ENCODE measurements around the gene ATP11C.
"Not testable (repeated sequence)": the region's sequence is repeated elsewhere in the genome, so short reads cannot be mapped to it uniquely, and the experiment has no call there.

Gene ATP11C

DNA sequence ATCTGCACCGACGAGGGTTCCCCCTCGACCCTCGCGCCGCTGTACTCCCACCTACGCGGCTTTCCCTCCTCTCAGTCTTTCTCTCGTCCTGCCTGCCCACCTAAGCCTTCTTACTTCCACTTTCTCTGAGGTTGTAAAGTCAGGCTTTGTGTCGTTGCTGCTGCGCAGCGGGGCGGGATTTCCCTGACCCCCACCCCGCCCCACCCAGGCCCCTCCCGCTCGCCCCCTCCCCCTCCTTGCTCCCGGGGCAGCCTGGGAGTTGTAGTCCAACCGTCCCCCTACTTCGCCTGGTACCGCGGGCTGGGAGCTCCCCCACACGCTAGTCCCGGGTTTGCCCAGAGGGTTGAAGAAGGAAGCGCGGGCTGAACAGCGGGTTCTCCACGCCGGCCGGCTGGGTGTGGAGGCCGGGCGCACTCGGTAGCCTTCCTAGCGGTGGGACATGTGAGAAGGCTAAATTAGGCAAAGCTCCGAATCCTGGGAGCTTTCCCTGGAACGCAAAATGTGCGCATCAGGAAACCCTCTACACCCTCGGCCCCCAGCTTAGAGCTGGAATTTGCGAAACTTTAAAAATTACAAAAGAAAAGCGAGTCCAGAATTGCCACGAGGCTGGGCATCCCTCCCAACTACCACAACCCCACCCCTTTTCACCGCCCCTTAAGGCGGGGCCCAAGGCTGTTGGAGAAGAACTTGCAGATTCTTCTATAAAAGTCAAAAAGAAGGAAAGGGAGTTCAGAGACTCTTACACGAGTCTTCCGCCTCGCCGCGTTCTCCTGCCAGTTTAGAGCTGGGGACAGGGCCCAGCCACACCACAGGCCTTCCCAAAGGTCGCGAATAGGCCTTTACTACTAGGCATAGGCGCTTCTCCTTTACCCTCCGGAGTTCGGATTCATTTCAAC lies at the start of gene ATP11C:
Gene ATP11C, minus strand, starts transcription at position 153 of the 896 bp plus-strand sequence. CDS start 1,011 bp downstream, outside the sequence.
- peak; percentile 41 for DNase-seq

DNA sequence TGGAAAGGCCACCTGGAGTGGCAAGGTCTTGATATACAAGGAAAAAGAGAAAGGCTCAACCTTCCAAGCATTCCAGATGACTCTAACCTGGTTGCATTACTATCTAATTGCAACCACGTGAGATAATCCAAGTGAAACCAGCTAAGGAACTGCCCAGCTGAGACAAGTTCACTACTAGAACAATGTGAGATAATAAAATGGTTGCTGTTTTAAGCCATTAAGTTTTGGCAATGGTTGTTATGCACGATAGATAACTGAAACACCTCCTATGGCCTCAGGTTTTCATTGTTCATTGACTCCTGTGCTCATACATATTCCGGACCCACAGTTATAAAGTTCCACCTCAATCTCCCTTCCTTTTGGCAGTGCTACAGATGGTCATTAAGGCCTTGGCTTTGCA lies 41.6 kb upstream of the ATP11C start:
- no peak for DNase-seq

GRCh38 chrX:139972629-139973624 lies 40.1 kb upstream of the ATP11C start:
- DNase-seq, result no peak

GRCh38 chrX:139972113-139972512 lies 39.3 kb upstream of the ATP11C start:
- DNase-seq, result no peak

GRCh38 chrX:139971394-139971749 lies 38.5 kb upstream of the ATP11C start:
- DNase-seq, result no peak

GRCh38 chrX:139969286-139969685 lies 36.4 kb upstream of the ATP11C start:
- no peak for DNase-seq

- DNase-seq, result no peak
Observed at GRCh38 chrX:139967750-139968149, 34.9 kb upstream of the ATP11C start.

GRCh38 chrX:139967300-139967699 lies 34.4 kb upstream of the ATP11C start:
- no peak for DNase-seq

GRCh38 chrX:139966159-139966558 lies 33.3 kb upstream of the ATP11C start:
- not testable (repeated sequence) for DNase-seq

DNA sequence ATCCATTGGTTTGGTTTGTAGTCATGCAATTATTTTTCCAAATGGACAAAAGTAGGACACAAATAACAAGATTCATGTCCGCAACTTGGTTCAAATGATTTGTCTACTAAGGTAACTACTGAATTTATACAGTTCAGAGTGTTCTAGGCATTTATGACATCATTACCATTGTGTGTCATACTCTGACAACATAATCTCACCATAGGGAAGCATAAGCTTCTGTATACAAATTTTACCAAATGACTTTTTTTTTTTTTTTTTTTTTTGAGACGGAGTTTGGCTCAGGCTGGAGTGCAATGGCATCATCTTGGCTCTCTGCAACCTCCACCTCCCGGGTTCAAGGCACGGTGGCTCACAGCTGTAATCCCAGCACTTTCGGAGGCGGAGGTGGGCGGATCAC lies 32.6 kb upstream of the ATP11C start, which contains the start of gene CXorf66:
Gene CXorf66, minus strand, starts transcription at position 101 of the 400 bp plus-strand sequence. Its CDS starts 25 bp downstream, at position 76.
- DNase-seq, result no peak

DNA sequence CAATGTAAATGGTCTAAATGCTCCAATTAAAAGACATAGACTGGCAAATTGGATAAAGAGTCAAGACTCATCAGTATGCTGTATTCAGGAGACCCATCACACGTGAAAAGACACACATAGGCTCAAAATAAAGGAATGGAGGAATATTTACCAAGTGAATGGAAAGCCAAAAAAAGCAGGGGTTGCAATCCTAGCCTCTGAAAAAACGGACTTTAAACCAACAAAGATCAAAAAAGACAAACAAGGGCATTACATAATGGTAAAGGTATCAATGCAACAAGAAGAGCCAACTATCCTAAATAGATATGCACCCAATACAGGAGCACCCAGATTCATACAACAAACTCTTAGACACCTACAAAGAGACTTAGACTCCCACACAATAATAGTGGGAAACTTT lies 28.2 kb upstream of the ATP11C start:
- not testable (repeated sequence) for DNase-seq

DNA sequence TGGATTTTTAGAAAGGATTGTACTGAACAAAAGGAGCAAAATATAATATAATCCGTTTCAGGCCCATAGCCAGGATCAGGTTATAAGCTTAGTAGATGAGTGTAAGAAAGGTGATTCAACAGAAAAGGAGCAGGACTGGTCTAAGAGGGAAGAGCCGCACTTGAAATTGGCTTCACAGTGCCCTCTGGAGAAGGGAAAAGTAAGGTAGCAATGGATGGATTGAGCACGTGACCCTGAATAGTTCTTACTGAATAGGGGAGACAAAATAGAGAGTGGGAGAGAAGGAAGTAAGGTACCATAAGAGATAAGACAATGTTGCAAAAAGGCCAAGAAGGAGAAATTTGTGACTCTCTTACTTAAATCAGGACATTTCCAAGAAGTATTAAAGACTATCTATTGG lies 16.9 kb upstream of the ATP11C start:
- no peak for DNase-seq

DNA sequence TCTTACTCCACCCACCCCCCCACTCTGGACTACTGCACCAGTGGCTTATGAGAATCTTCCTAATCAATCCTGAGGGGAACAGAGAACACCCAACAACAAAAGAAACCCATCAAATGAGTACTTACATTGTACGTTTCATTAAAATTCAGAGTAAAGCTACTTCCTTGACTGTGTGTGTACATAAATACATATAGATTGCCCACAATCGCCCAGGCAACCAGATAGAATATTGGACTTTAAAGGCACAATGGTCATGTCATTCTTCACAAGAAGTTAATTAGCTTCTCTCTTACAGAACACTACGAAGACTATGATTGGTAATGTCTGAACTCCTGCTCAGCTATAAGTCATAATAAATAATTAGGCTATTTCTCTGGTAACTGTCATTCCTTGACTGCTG lies 12.2 kb upstream of the ATP11C start:
- no peak for DNase-seq

DNA sequence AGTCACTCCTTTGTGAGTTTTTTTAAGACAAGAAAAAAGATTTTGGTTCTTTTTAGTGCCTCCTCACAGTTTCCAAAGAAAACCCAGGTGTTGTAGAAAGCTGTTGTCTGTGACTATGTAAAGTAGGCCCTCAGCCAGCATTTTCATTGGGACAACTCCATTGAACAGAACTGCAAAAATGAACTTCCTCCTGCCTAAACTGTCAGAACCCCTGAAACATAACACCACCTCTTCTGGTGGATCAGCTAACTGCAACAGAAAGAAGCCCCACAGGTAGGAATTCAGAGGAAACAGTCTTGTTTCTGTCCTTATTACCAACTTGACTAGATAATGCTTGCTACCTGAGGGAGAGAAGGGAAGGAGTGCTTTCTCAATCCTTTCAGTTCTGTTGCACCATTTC lies 3.4 kb upstream of the ATP11C start:
- DNase-seq, result no peak

DNA sequence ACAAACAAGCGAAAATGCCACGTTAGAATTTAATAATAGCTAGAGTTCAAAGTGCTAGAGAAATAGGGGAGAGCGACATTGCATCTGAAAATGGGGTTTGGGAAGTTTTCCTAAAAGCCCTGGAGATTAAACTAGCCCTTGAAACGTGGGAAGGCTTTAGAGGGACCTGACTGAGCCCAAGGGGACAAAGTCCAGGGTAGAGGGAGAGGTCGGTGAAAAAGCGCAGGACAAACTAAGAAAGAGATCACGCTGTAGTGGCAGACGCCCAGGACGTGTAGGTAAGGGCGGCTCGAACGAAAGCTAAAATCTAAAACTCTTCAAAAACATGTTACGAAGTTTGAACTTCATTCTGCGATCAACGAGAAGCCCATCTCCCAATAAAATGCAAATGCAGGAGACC lies 1.1 kb upstream of the ATP11C start:
- DNase-seq, result no peak

GRCh38 chrX:139932073-139932900 lies 566 bp downstream of the ATP11C start:
- no peak for DNase-seq

DNA sequence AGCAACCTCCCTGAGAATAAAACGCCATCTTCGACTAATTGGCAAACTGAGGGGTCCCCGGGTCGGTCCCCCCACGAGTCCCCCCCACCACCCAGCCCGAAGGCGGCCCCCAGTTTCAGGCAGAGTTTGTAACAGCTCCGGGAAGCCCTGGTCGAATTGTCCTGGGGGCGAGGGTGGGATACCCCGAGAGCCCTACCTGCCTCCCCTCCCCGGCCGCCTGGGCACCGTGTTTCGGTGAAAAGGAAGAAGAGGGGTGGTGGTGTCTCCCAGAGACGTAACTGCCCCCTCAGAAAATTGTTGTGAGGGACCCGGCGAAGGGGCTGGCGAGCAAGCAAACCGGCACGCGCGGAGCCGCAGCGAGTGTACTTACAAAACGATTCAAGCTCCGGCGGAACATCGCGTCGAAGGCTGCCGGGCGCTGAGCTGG lies 1.2 kb downstream of the ATP11C start:
- peak; percentile 0 for DNase-seq

GRCh38 chrX:139930916-139931645 lies 1.8 kb downstream of the ATP11C start:
- no peak for DNase-seq

- DNase-seq, result no peak
Observed at GRCh38 chrX:139930401-139930800, 2.5 kb downstream of the ATP11C start.

GRCh38 chrX:139929876-139930275 lies 3.0 kb downstream of the ATP11C start:
- DNase-seq, result no peak

DNA sequence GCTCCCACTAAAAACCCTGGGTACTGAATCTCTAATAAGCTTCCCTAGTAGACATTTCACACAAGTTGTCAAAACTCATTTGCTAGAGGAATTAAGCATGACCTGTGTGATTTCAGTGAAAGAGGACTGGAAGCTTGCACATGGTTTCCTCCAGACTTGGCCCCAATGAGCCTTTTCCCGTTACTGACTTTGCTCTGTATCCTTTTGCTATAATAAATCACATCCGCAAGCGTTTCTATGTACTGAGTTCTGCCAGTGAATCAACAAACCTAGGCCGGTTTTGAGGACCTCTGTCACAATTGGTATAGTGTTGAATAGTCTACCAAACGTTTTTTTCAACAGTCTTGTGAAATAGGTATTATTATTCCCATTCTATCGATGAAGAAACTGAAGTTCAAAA lies 8.2 kb downstream of the ATP11C start:
- DNase-seq, result no peak
